ENCODE measurements around the gene ZDHHC16. TPM values are rescaled to one million over a fixed set of nuclear protein-coding genes. Genes with fewer than 3 reads are reported as not detected.

The ZDHHC16 gene
- total RNA-seq, 4 donors from 2014 or later, result 36.1 to 52.5 (median 36.5) TPM

- DNase-seq, result peak; percentile 93 to 94
- H3K36me3 ChIP-seq, result peaks cover 6 to 8% of the 10 kb centered on the region in 2 donors
- peak within 1 kb of the TSS; percentile 84 to 88 (median 85) for H3K27ac ChIP-seq
- intact Hi-C loops (cut with DNase I), result no loop called here
- no peaks in the 10 kb centered on the region for H3K27me3 ChIP-seq
- TF ChIP-seq POLR2A (IDR thresholded peaks at IDR 0.05), result peak in 1 of 2 donors; percentile 89
- peak; percentile 9 to 66 (median 46) for TF ChIP-seq CTCF (IDR thresholded peaks at IDR 0.05)
- WGBS, 2 donors, result 1% methylated on average over 29 of the region's 90 CpGs; no CpG with 5 or more reads in 1 of the 2 donors
- H3K4me1 ChIP-seq, result peaks cover 16 to 23% of the 10 kb centered on the region in 2 donors
- H3K9me3 ChIP-seq, result no peaks in the 10 kb centered on the region
- H3K4me3 ChIP-seq (replicated peaks in 1 of 3), result peak within 1 kb of the TSS; percentile 50 to 77 (median 77)
Measured at GRCh38 chr10:97425964-97426775, 19.8 kb upstream of the ZDHHC16 start, which contains the start of gene PGAM1. Gene PGAM1, plus strand, starts transcription at chr10:97426191. Its CDS starts 117 bp downstream, at chr10:97426308.

GRCh38 chr10:97426776-97427570, 19.0 kb upstream of the ZDHHC16 start:
- H3K4me1 ChIP-seq, result peaks cover 16 to 23% of the 10 kb centered on the region in 2 donors
- H3K4me3 ChIP-seq (replicated peaks in 1 of 3), result peak overlapping the region; percentile 50 to 77 (median 77)
- peaks cover 14 to 16% of the 10 kb centered on the region in 2 donors for H3K36me3 ChIP-seq
- H3K27me3 ChIP-seq, result no peaks in the 10 kb centered on the region
- DNase-seq, result peak; percentile 60 to 62
- 15 to 19% methylated on average over 18 to 31 of the region's 34 CpGs for WGBS, 2 donors
- H3K9me3 ChIP-seq, result no peaks in the 10 kb centered on the region
- H3K27ac ChIP-seq, result peak overlapping the region; percentile 78 to 88 (median 85)
- intact Hi-C loops (cut with DNase I), result no loop called here
- no peak for TF ChIP-seq POLR2A (IDR thresholded peaks at IDR 0.05)
- TF ChIP-seq CTCF (IDR thresholded peaks at IDR 0.05), result no peak

GRCh38 chr10:97427571-97428179, 18.3 kb upstream of the ZDHHC16 start:
- H3K4me1 ChIP-seq, result peaks cover 16 to 23% of the 10 kb centered on the region in 2 donors
- peak overlapping the region in 1 of 3 donors; percentile 50 for H3K4me3 ChIP-seq (replicated peaks in 1 of 3)
- TF ChIP-seq CTCF (IDR thresholded peaks at IDR 0.05) (no peak), POLR2A (IDR thresholded peaks at IDR 0.05) (no peak)
- peak overlapping the region in 2 of 3 donors; percentile 5 to 85 for H3K27ac ChIP-seq
- H3K36me3 ChIP-seq, result peaks cover 16 to 18% of the 10 kb centered on the region in 2 donors
- intact Hi-C loops (cut with DNase I), result no loop called here
- no peaks in the 10 kb centered on the region for H3K9me3 ChIP-seq
- 22 to 27% methylated on average over 6 to 9 of the region's 9 CpGs for WGBS, 2 donors
- no peaks in the 10 kb centered on the region for H3K27me3 ChIP-seq
- DNase-seq, result peak; percentile 19 to 41

GRCh38 chr10:97428572-97428981, 17.4 kb upstream of the ZDHHC16 start:
- H3K27ac ChIP-seq, result no peak overlapping the region
- no peak for DNase-seq
- peaks cover 18 to 19% of the 10 kb centered on the region in 2 donors for H3K36me3 ChIP-seq
- TF ChIP-seq POLR2A (IDR thresholded peaks at IDR 0.05), result no peak
- no peak for TF ChIP-seq CTCF (IDR thresholded peaks at IDR 0.05)
- H3K4me1 ChIP-seq, result peaks cover 11 to 17% of the 10 kb centered on the region in 2 donors
- intact Hi-C loops (cut with DNase I), result no loop called here
- no peaks in the 10 kb centered on the region for H3K9me3 ChIP-seq
- H3K27me3 ChIP-seq, result no peaks in the 10 kb centered on the region
- no peak overlapping the region for H3K4me3 ChIP-seq (replicated peaks in 1 of 3)
- WGBS, 2 donors, result 62 to 77% methylated on average over 4 of the region's 4 CpGs
